ENCODE data around the gene ZNF827.

Gene ZNF827

GRCh38 chr4:145824463-145824862, 114.2 kb downstream of the ZNF827 start:
- DNase-seq: no peak

DNA sequence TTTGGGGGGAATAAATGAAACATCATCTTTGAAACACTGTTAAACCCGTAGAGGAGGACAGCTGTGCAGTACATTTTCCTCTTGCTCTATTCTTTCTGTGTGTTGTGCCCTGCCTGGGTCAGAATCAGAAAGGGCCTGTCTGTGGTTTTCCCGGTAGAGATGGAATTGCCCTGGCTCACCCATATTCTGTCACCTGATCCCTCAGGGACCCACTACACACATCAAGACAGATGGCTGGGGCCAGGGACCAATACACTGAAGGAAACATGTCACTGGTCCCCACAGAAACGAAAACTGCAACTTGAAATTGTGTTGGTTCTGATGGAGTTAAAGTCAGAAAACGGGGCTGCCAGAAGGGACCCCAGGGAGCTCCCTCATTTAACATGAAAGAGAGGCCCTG, 114.9 kb downstream of the ZNF827 start:
- DNase-seq: no peak

DNA sequence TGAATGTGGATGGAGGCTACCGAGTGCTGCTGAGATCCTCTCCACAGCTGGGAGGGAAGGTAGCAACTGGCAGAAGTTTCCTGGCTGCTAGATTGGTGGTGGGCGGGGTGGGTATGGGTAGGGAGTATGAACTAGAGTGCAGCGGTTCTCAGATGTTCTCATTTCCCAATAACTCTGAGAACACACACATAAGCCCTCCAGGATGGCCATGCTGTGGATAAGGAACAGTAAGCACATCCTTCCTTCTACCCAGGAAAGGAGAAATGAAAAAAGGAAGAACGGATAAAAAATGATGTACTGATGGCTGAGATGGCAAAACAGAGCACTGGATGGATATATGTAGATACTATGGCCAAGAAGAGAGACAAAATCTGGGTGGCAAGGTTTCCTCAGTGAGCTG, 116.0 kb downstream of the ZNF827 start:
- no peak for DNase-seq

GRCh38 chr4:145822181-145822580, 116.4 kb downstream of the ZNF827 start:
- DNase-seq: no peak

DNA sequence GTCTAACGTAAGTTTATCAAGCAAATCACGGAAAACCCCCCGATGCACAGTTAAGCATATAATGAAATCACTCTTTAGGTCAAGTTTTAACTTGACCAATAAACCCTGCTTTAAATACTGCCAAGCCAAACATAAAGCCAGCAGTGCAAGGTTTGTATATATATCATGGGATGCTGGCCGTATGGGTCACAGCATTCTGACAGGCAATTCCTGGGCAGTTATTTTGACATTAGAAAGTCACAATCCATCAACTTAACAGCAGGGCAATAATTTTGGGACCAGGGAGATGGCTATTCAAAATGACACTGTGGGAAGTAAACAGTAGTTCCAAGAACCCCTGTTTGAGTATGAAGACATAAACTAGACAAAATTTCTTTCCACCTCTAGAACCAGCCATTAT, 116.9 kb downstream of the ZNF827 start:
- no peak for DNase-seq

DNA sequence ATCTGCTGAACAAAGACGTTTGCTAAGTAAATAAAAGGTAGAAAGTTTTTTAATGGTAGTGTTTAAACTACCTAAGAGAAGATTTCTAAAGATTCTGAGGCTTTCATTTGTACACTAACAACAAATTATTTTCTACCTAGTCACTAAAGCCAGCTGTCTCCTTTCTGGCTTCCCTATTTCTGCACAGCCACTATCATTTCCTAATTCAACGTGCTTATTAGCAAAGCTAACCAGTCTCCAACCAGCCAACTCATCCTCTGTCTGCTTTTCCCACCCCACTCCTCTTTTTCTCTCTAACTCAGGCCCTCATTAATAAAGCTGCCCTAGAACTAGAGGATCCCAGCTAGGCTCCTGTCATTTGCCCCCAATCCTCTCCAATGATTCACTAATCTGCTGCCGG, 118.2 kb downstream of the ZNF827 start:
- DNase-seq: no peak

DNA sequence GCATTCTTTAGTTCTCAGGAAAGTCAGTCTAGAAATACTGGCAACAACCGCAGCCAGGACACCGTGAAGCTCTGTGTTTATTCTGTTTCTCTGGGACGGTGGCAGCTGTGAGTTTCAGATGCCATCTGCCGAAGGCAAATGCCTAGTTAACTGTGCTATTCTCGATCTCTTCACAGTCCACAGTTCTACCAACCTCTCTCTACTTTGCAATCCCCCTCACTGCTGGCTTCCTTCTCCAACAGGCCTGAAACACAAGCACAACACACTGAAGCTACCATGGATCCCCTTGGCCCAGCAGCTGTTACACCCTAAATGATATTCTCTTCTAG, 118.8 kb downstream of the ZNF827 start:
- DNase-seq: peak; percentile 57 to 87

GRCh38 chr4:145819101-145819852, 119.3 kb downstream of the ZNF827 start:
- DNase-seq: no peak

DNA sequence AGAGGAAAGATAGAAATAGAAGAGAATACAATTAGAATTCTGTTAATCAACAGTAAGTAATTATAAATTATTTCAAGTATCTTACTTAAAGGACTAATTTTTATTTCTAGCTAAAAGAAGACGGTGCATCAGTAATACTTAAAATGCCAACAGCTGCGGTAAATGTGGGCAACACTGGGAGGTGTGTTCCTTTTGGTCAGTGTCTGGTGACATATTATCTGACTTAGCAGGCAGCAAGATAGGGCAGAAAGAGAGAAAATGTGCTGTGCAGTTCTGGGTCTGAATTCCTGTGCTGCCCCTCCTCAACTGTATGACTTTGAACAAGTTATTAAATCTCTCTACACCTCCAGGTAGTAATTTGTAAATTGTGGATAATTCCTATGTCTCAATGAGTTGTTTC, 120.6 kb downstream of the ZNF827 start:
- no peak for DNase-seq

DNA sequence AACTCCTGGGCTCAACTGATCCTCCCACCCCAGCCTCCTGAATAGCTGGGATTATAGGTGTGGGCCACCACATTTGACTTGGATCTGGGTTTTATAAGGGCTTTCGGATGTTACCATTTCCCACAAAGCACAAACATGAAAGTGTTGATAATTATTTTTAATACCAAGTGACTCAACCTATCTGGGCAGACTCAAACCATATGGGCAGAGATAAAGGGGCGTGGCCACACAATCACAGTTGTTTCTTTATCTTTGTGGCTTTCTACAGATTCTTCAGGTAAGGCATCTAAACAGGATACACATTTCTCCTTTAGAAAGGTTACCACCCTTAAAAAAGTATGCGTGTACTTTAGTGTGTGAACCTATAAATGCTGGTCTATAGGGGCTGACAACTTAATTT, 122.5 kb downstream of the ZNF827 start:
- DNase-seq: no peak

GRCh38 chr4:145815626-145816025, 123.0 kb downstream of the ZNF827 start:
- no peak for DNase-seq

DNA sequence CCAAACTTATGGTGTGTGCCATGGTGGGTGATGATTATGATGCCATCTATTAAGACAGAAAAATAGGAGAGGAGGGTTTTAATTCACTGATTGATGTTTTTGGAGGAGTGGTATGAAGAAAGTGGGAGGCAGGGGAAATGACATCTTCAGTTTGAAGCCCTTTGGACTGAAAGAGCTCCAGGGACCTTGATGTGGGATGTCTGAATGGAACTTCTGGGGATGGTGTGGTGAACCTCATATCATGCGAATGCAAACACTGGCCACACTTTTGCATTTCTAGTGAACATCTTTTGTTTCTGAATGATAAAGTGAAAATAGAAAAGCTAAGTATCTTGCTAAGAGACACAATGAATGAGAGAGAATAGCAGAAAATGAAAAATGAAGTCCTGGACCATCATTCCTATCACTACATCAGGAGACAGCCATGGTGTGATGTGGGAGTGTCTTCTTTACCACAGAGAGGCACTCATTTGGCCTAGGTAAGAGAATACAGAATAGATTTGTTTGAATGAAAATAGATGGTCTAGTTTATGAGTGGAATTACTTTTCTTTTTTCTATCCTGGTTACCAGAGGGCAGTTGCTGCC, 123.5 kb downstream of the ZNF827 start:
- DNase-seq: no peak

DNA sequence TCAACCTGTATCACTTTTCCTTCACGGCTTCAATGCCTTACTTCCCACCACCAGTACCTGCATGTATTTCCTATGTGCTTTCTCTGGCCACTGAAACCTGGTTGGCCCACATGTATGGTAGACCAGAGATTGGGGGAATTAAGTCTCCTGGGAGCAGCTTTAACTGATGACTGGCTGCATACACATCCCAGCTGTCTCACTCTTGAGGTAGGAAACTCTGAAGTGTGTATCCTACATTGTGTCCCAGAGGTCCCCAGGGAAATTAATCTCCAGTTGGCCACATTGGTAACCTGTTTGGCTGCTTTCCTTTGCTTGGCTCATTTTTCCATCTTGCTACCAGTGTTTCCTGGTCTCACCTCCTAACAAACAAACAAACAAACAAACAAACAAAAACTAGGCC, 124.4 kb downstream of the ZNF827 start:
- DNase-seq: no peak

- DNase-seq: no peak
These were observed 125.7 kb downstream of the ZNF827 start for GRCh38 chr4:145812919-145813318.

DNA sequence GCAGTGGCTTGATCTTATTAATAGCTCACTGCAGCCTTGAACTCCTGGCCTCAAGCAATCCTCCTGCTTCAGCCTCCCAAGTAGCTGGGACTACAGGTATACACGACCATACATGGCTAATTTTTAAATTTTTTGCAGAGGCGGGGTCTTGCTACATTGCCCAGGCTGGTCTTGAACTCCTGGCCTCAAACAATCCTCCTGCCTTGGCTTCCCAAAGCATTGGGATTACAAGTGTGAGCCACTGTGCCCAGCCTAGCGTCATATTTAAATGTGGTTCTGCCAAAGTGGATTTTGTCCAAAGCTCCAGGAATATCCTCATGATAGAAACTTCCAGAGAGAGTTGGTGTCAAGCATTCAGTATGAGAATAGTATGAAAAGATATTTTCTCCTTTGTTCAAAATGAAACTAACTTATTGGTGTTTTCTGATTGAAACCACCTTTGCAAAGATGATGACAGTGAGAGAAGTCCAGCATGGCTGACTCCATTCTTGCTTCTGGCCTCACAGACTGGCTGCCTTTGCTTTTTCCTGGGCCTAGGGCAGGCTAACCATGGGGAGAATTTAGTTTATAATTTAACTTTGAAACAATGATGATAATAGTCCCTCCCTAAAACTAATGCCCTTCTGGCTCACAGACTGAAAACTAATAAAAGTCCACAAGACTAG, 129.6 kb downstream of the ZNF827 start:
- DNase-seq: no peak

GRCh38 chr4:145808021-145808650, 130.5 kb downstream of the ZNF827 start:
- DNase-seq: no peak

DNA sequence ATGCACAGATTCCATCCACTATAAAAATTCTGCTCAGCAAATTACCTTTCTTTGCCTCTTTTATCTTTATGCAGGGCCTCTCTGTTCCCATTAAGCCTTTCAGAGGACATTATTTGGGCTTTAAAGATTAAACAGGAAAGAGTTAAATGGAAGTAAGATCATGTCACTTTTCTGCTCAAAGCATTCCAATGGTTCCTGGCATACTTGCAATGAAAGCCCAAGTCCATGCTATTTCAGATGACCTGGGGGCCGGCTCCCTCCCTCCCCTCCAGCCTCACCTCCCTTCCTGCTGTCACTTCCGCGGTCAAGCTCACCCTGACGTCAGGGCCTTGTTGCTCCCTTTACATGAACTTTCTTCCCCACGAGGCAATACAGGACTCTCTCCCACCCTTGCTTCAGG, 133.1 kb downstream of the ZNF827 start:
- no peak for DNase-seq

GRCh38 chr4:145804116-145804515, 134.5 kb downstream of the ZNF827 start:
- peak; percentile 29 to 64 for DNase-seq

DNA sequence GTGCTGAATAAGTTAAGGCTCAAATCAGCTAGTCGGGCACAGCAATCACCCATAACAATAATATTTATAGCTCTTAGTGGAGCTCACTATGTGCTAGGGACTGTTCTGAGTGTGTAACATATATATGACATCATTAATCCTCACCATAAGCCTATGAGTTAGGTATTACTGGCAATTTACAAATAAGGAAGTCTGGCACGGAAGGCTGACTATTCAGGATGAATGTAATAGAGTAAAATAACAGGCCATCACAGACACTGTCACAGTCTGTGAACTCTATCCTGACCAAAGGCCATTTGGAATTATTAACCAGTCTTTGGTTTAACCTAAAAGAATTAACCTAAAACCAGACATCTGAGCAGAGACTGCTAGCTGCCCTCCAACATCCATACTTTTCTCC, 139.4 kb downstream of the ZNF827 start:
- DNase-seq: no peak

DNA sequence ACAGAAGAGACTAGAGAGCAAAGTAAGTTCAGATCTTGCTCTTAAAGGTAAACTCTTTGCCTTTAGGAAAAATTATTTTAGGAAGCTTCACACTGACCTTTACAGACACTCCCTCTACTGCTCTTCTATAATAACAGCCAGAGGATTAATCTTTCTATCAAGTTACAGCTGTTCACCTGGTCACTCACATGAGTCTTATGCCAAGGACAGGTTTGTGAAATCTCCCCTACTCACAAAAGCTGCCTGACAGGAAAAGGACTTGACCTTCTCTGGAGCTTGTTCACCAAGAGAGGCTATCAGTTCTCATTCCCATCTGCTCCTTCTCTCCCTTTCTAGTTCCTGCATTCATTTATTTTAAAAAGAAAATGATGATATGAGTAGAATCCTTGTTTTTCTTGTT, 141.3 kb downstream of the ZNF827 start:
- DNase-seq: no peak

GRCh38 chr4:145796346-145796745, 142.3 kb downstream of the ZNF827 start:
- DNase-seq: no peak

DNA sequence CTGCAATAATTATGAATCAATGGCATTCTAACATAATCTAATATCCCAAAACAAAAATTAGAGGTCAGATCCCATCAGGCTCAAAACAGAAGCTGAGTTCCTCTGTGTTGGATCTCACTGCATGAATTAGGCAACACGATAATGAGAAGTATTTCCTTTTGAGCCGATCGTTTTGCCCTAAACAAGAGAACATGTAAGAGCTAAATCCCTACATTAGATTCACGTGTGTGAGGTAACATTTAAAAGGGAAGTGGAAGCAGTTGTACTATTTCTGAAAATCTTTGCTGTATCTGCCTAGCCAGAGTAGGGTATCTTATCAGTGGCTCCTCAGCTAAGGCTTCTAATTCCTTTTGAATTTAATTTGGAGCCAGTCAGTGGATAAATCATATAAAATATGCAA, 143.1 kb downstream of the ZNF827 start:
- DNase-seq: no peak

GRCh38 chr4:145792429-145792828, 146.2 kb downstream of the ZNF827 start:
- no peak for DNase-seq

DNA sequence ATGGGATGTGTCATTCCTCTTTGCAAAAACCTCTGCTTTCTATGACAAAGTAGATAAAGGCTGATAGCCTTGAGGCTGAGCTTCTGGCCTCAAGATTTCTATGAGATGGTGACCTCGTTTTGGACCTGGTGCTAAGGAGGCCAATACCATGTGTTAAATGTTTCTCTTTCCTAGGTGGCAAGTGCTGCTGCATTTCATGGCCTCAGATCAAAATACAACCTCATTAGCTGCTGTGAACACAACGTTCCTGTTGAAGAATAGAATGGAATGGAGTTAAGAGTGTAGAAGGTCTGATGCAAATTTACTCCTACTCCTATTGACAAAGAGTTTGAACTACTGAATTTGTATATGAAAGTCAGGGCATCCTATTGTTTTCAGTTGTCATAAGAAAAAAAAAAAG, 146.6 kb downstream of the ZNF827 start:
- DNase-seq: no peak

All from NCI-H446 (cell line).